PC-3 (cell line): ENCODE measurements around the gene ARHGAP22. TPM values are rescaled to one million over a fixed set of nuclear protein-coding genes. Genes with fewer than 3 reads are reported as not detected.
"Not testable (repeated sequence)": the region's sequence is repeated elsewhere in the genome, so short reads cannot be mapped to it uniquely, and the experiment has no call there.

ENCODE experiments used
- ATAC-seq: fragments of 200-7000 bp; cut with Tn5 transposase; 2 replicates; pipeline ENCODE4 v1.9.1; 2020; ENCODE audit warnings: mild to moderate bottlenecking, moderate library complexity
- BruUV-seq: library from RNA; stranded (reverse); fragments of 400-500 nt; replicated peaks from 2 replicates; lab custom pipeline; 2021; lab: Mats Ljungman, UMichigan
- CTCF ChIA-PET: fragments of 300-600 bp; sonication (Branson Sonifier 250); formaldehyde crosslinking; loops from one replicate; lab custom pipeline; 2022; ENCODE audit warnings: antibody characterized with exemption; lab: Charles Lee
- POLR2A ChIA-PET: fragments of 300-600 bp; sonication (Branson Sonifier 250); formaldehyde crosslinking; loops from one replicate; lab custom pipeline; 2022; ENCODE audit warnings: antibody characterized with exemption; ENCODE audit not compliant: unreplicated experiment; lab: Charles Lee
- DNase-seq: peaks from one replicate; pipeline ENCODE4 v3.0.0-alpha.2; 2015
- H2AFZ ChIP-seq: fragments of 300-600 bp; sonication (generic); 2 replicates; pipeline ENCODE4 v1.6.0; 2016; ENCODE audit warnings: antibody characterized with exemption, low read length
- H3F3A ChIP-seq: fragments of 300-600 bp; sonication (generic); one replicate; pipeline ENCODE4 v1.6.0; 2017; ENCODE audit warnings: antibody characterized with exemption, low read length, control low read depth, mild to moderate bottlenecking; ENCODE audit not compliant: unreplicated experiment
- H3K27ac ChIP-seq: fragments of 300-600 bp; sonication (generic); 2 replicates; pipeline ENCODE4 v1.5.1; 2016; ENCODE audit warnings: mild to moderate bottlenecking, low read length
- H3K27me3 ChIP-seq: fragments of 300-600 bp; sonication (generic); 2 replicates; pipeline ENCODE4 v1.6.1; 2016; ENCODE audit warnings: low read length, mixed read lengths
- H3K36me3 ChIP-seq: fragments of 300-600 bp; sonication (generic); 2 replicates; pipeline ENCODE4 v1.6.1; 2016; ENCODE audit warnings: low read depth, mixed run types, low read length, mixed read lengths
- H3K4me1 ChIP-seq: fragments of 300-600 bp; sonication (generic); 2 replicates; pipeline ENCODE4 v1.5.1; 2016; ENCODE audit warnings: low read length; ENCODE audit not compliant: insufficient read depth
- H3K4me2 ChIP-seq: fragments of 300-600 bp; sonication (generic); 2 replicates; pipeline ENCODE4 v1.6.0; 2016; ENCODE audit warnings: low read length
- H3K4me3 ChIP-seq: fragments of 300-600 bp; sonication (generic); 2 replicates; pipeline ENCODE4 v1.5.1; 2016; ENCODE audit warnings: mild to moderate bottlenecking, low read length, mixed read lengths
- H3K79me2 ChIP-seq: fragments of 300-600 bp; sonication (generic); 2 replicates; pipeline ENCODE4 v1.6.1; 2017; ENCODE audit warnings: low read length, mixed read lengths
- H3K9ac ChIP-seq: fragments of 300-600 bp; sonication (generic); 2 replicates; pipeline ENCODE4 v1.6.0; 2016; ENCODE audit warnings: mild to moderate bottlenecking, low read length
- H3K9me2 ChIP-seq: fragments of 300-600 bp; sonication (generic); replicated peaks from 2 replicates; pipeline ENCODE4 v1.6.1; 2016; ENCODE audit warnings: mixed run types, low read length, mixed read lengths
- H3K9me3 ChIP-seq: fragments of 300-600 bp; sonication (generic); 2 replicates; pipeline ENCODE4 v1.6.1; 2016; ENCODE audit warnings: low read length, mixed read lengths
- H4K20me1 ChIP-seq: fragments of 300-600 bp; sonication (generic); 2 replicates; pipeline ENCODE4 v1.6.1; 2016; ENCODE audit warnings: low read length, mixed read lengths
- CTCF ChIP-seq: fragments of 300-600 bp; sonication (generic); conservative IDR thresholded peaks from 2 replicates; pipeline ENCODE4 v1.5.1; 2017; ENCODE audit warnings: antibody characterized with exemption, low read depth, mild to moderate bottlenecking, low read length
- EZH2 ChIP-seq: fragments of 300-600 bp; sonication (generic); IDR thresholded peaks from one replicate; pipeline ENCODE4 v1.6.1; 2017; ENCODE audit warnings: antibody characterized with exemption, mild to moderate bottlenecking, low read length; ENCODE audit not compliant: unreplicated experiment
- EZH2phosphoT487 ChIP-seq: fragments of 300-600 bp; sonication (generic); IDR thresholded peaks from 2 replicates; pipeline ENCODE4 v1.6.1; 2018; ENCODE audit warnings: mild to moderate bottlenecking, antibody characterized with exemption, low read length, borderline replicate concordance
- intact Hi-C: fragments of 100-400 bp; cut with micrococcal nuclease; formaldehyde crosslinking; loops from 2 replicates; pipeline ENCODE4 v1.9.0; 2023
- total RNA-seq: library from RNA; depleted of rRNA; stranded (reverse); fragments of >200 nt; gene quantifications from 2 replicates; pipeline ENCODE4 v1.2.3, GENCODE V29; 2014

Gene ARHGAP22
- total RNA-seq, 1 experiment from 2014 or later = 12.2 TPM

DNA sequence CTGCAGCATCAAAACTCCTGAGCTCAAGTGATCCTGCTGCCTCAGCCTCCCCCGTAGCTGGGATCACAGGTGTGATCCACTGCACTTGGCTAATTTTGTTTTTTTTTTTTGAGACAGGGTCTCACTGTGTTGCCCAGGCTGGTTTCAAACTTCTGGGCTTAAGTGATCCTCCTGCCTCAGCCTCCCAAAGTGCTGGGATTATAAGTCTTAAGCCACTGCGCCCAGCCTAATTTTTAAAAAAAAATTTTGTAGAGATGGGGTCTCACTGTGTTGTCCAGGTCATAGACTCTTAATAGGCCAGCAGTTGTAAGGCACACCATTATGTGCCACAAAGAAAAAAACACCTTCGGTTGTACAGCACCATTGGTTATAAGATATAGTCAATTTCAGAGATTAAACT, 176.0 kb downstream of the ARHGAP22 start:
- Histone ChIP-seq H3K9ac (no peak overlapping the region), H2AFZ (no peak overlapping the region), H3K36me3 (no peaks in the 10 kb centered on the region), H3K9me3 (no peaks in the 10 kb centered on the region), H3K9me2 (no peaks in the 10 kb centered on the region), H3K4me1 (no peaks in the 10 kb centered on the region), H3F3A (no peaks in the 10 kb centered on the region), H3K79me2 (no peaks in the 10 kb centered on the region), H3K27ac (no peak overlapping the region), H3K27me3 (peaks cover 23% of the 10 kb centered on the region), H3K4me3 (no peak overlapping the region), H3K4me2 (no peak overlapping the region), H4K20me1 (no peaks in the 10 kb centered on the region)
- TF ChIP-seq CTCF = no peak
- TF ChIP-seq EZH2phosphoT487 = no peak
- no peak for TF ChIP-seq EZH2
- CTCF ChIA-PET = no interaction called here
- DNase-seq = no peak
- ATAC-seq = no peak
- POLR2A ChIA-PET = no interaction called here
- BruUV-seq = no TSS peak
- intact Hi-C loops = no loop called here

DNA sequence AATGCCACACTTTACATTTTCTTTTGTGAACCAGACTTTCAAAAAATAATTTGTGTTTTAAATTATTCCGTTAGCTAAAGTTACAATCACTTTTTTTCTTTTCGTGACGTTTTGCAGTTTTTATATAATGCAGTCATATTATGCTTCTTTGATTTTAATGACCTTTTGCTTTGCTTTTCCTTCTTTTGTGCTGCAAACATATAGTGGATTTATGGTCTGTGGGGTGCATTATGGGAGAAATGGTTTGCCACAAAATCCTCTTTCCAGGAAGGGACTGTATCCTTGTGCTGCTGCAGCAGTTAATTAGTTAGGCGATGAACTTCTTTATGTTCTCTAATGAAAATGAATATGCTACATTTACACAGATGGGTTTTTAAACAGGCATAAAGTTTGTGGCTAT, 181.0 kb downstream of the ARHGAP22 start:
- DNase-seq (no peak), ATAC-seq (no peak)
- Histone ChIP-seq H3K4me1 (no peaks in the 10 kb centered on the region), H3K36me3 (no peaks in the 10 kb centered on the region), H3F3A (no peaks in the 10 kb centered on the region), H3K4me3 (no peak overlapping the region), H3K79me2 (no peaks in the 10 kb centered on the region), H2AFZ (no peak overlapping the region), H3K9me3 (no peaks in the 10 kb centered on the region), H3K9ac (no peak overlapping the region), H4K20me1 (no peaks in the 10 kb centered on the region), H3K27ac (no peak overlapping the region), H3K4me2 (no peak overlapping the region), H3K9me2 (no peaks in the 10 kb centered on the region), H3K27me3 (peaks cover 16% of the 10 kb centered on the region; the same call in 1 of the 2 replicates)
- no peak for TF ChIP-seq EZH2phosphoT487
- TF ChIP-seq EZH2 = no peak
- no peak for TF ChIP-seq CTCF
- CTCF ChIA-PET = no interaction called here
- intact Hi-C loops = no loop called here
- BruUV-seq = no TSS peak
- POLR2A ChIA-PET = no interaction called here

GRCh38 chr10:48421862-48422261, 183.0 kb downstream of the ARHGAP22 start:
- H3K4me2 ChIP-seq, ATAC-seq, H3K4me3 ChIP-seq, H3K79me2 ChIP-seq, BruUV-seq, H3K36me3 ChIP-seq, H4K20me1 ChIP-seq, H3K27ac ChIP-seq, intact Hi-C loops, POLR2A ChIA-PET, H3K9me3 ChIP-seq, H3K4me1 ChIP-seq, CTCF ChIA-PET, DNase-seq, H3K9me2 ChIP-seq, H3K9ac ChIP-seq, H3F3A ChIP-seq, H2AFZ ChIP-seq: not testable (repeated sequence)
- peaks cover 11% of the 10 kb centered on the region; the same call in 1 of the 2 replicates for H3K27me3 ChIP-seq
